MCF 10A (cell line): ENCODE results near the gene PSAP. TPM values are rescaled to one million over a fixed set of nuclear protein-coding genes. Genes with fewer than 3 reads are reported as not detected.

Experiments
- BruUV-seq: library from RNA; stranded (reverse); fragments of 400-500 nt; replicated peaks from 2 replicates; lab custom pipeline; 2021; lab: Mats Ljungman, UMichigan
- CTCF ChIA-PET: fragments of 300-600 bp; sonication (Branson Sonifier 250); formaldehyde crosslinking; extraction: SDS; loops from one replicate; lab custom pipeline; 2021; ENCODE audit warnings: antibody characterized with exemption, inconsistent platforms; lab: Yijun Ruan, JAX
- POLR2A ChIA-PET: fragments of 300-600, 350-650 bp; sonication (Branson Sonifier 250); formaldehyde crosslinking; extraction: SDS; loops from one replicate; lab custom pipeline; 2020; ENCODE audit warnings: antibody characterized with exemption, inconsistent platforms; lab: Yijun Ruan, JAX
- DNase-seq: peaks from one replicate; pipeline ENCODE4 v3.0.0-alpha.2; 2018; ENCODE audit not compliant: unreplicated experiment
- H3K27ac Mint-ChIP-seq: one replicate; pipeline ENCODE4 v1.8.0; 2022; ENCODE audit warnings: mild to moderate bottlenecking, low read depth, mixed read lengths; ENCODE audit not compliant: unreplicated experiment
- H3K27me3 Mint-ChIP-seq: one replicate; pipeline ENCODE4 v1.8.0; 2022; ENCODE audit warnings: mixed read lengths; ENCODE audit not compliant: insufficient read depth, unreplicated experiment
- H3K36me3 Mint-ChIP-seq: one replicate; pipeline ENCODE4 v1.8.0; 2022; ENCODE audit warnings: mild to moderate bottlenecking, moderate library complexity, mixed read lengths; ENCODE audit not compliant: insufficient read depth, unreplicated experiment
- H3K4me1 Mint-ChIP-seq: one replicate; pipeline ENCODE4 v1.8.0; 2022; ENCODE audit warnings: mixed read lengths; ENCODE audit not compliant: insufficient read depth, unreplicated experiment
- H3K4me3 Mint-ChIP-seq: one replicate; pipeline ENCODE4 v1.8.0; 2022; ENCODE audit warnings: mild to moderate bottlenecking, moderate library complexity, mixed read lengths; ENCODE audit not compliant: unreplicated experiment
- H3K9me3 Mint-ChIP-seq: one replicate; pipeline ENCODE4 v1.8.0; 2022; ENCODE audit warnings: mixed read lengths; ENCODE audit not compliant: unreplicated experiment
- CTCF ChIP-seq: fragments of 200-600 bp; IDR thresholded peaks from one replicate; pipeline ENCODE4 v1.8.0; 2022; ENCODE audit warnings: antibody characterized with exemption, mild to moderate bottlenecking; ENCODE audit not compliant: unreplicated experiment
- intact Hi-C: fragments of 100-400 bp; cut with micrococcal nuclease; formaldehyde crosslinking; loops from 2 replicates; pipeline ENCODE4 v1.14.1; 2022
- total RNA-seq: library from RNA; stranded (reverse); gene quantifications from 2 replicates; pipeline ENCODE4 v1.2.3, GENCODE V29; 2022

Gene PSAP
- total RNA-seq, 1 experiment from 2014 or later = 506 TPM

DNA sequence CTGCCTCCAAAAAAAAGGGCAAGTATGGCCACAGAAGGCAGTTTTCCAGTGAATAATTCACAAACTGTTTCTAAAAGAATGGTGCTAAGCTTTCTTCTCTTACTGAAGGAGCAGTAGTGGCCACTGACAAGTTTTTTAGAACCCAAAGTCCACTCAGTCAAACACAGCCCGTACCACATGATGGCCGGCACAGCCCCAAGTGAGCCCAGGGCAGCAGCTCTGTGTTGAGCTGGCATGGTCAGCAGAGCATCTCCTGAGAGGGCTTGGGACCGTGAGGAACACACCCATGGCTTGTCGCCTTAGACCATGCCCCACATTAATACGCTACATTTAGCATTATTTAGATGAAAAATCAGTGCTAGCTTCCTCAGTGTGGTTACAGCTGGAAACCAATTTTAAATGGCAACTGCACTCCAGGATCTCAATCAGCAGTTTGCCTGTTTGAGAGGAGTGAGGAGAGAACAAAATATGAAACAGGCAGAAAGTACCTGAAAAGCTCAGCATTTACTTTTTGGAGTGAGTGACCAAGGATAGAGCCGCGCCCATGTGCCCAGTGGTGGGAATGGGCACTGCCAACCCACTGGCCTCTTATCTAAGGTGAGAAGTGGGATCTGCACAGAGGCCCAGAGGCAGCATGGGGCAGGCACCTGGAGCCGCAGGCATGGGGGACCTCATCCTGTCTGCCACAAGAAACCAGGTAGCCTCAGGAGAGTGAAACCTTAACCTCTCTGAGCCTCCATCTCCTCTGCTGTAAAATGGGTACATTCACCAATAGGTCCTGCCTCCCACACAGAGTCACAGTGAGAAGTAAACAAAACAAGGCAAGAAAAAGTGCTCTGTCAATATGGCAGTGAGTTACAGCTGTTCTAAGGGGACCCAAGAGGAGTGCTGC lies 17.4 kb downstream of the PSAP start:
- Mint-ChIP-seq H3K4me1 (peaks cover 42% of the 10 kb centered on the region), H3K27ac (peak overlapping the region; percentile 49), H3K36me3 (peaks cover 60% of the 10 kb centered on the region), H3K9me3 (no peaks in the 10 kb centered on the region), H3K27me3 (no peaks in the 10 kb centered on the region), H3K4me3 (no peak overlapping the region)
- DNase-seq = no peak
- BruUV-seq = no TSS peak
- POLR2A ChIA-PET = interaction anchor here (0.7 to 1.2 kb wide), 2 partner anchors 18 to 38 kb away, joined by 3 to 4 read pairs; partner anchors contain the start of gene PSAP
- CTCF ChIA-PET = interaction anchor here (0.5 to 1.7 kb wide), 4 partner anchors 16 to 508 kb away, joined by 3 to 6 read pairs (median 4); partner anchors contain the start of gene PSAP
- intact Hi-C loops = loop anchor here (2.0 kb wide), 1 partner anchor 55 kb away; no protein-coding TSS in a partner anchor
- no peak for TF ChIP-seq CTCF

DNA sequence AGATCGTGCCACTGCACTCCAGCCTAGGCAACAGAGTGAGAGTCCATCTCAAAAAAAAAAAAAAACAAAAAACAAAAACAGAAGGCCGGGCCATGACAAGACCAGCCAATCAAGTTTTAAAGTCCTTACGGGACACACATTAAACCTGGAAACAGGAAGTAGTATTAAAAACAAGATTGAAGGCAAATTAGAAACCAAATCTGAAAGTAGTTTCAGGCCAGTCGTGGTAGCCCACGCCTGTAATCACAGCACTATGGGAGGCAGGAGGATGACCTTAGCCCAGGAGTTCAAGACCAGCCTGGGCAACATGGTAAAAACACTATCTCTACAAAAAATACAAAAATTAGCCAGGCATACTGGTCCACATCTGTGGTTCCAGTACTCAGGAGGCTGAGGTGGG lies 18.1 kb downstream of the PSAP start:
- H3K4me3 Mint-ChIP-seq = no peak overlapping the region
- peak overlapping the region; percentile 49 for H3K27ac Mint-ChIP-seq
- no TSS peak for BruUV-seq
- CTCF ChIA-PET = interaction anchor here (1.3 to 4.0 kb wide), 3 partner anchors 17 to 64 kb away, joined by 3 to 28 read pairs (median 5); partner anchors contain the start of gene PSAP
- peaks cover 61% of the 10 kb centered on the region for H3K36me3 Mint-ChIP-seq
- DNase-seq = no peak
- no peaks in the 10 kb centered on the region for H3K27me3 Mint-ChIP-seq
- H3K4me1 Mint-ChIP-seq = peaks cover 35% of the 10 kb centered on the region
- no peak for TF ChIP-seq CTCF
- intact Hi-C loops = loop anchor here (1.0 to 2.0 kb wide), 2 partner anchors 56 to 63 kb away; no protein-coding TSS in a partner anchor
- POLR2A ChIA-PET = interaction anchor here (0.7 to 0.8 kb wide), 2 partner anchors 13 to 18 kb away, joined by 3 to 4 read pairs; partner anchors contain the start of gene PSAP
- no peaks in the 10 kb centered on the region for H3K9me3 Mint-ChIP-seq

DNA sequence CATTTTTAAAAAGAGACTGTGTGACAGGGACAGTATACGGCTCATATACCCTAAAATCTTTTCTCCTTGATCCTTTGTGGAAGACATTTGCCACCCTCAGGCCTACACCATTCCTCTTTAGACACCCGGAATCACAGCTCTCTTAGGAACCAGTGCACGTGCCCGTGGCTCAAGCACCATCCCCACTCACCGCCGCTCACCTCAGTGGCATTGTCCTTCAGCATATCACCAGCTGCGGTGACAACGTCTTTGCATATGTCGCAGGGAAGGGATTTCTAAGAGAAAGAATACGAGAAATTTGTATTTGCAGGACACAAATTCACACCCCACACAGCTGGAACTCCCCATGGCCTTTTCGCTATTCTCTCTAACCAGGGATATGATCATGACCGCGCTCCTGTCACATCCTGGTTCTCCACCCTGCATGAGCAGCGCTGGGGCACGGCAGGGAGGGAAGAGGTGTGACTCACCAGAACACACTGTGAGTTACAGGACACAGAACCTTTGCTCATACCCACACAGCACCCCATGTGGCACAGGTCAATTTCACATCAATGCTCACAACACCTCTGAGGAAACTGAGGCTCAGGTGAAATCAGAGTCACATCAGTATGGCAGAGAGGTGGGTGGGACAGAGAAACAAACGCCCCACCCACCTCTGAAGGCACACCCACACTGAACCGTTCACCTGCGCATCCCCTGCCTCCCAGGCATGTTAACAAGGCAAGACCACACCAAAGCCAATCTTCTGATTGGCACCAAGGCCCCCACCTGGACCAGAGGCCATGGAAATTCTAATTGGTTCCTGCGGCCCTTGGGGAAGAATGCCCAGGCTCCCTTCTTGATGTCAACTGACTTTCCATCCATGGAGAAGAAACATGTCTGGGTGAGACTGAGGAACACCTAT lies 19.2 kb downstream of the PSAP start:
- peak; percentile 61 for DNase-seq
- Mint-ChIP-seq H3K4me1 (peaks cover 24% of the 10 kb centered on the region), H3K27me3 (no peaks in the 10 kb centered on the region), H3K9me3 (no peaks in the 10 kb centered on the region), H3K27ac (peak overlapping the region; percentile 67), H3K36me3 (peaks cover 64% of the 10 kb centered on the region), H3K4me3 (peak overlapping the region; percentile 28)
- POLR2A ChIA-PET = interaction anchor here (0.5 to 1.4 kb wide), 6 partner anchors 14 to 997 kb away, joined by 3 to 5 read pairs (median 4); no protein-coding TSS in a partner anchor
- peak; percentile 12 for TF ChIP-seq CTCF
- BruUV-seq = no TSS peak
- intact Hi-C loops = loop anchor here (1.0 to 2.0 kb wide), 2 partner anchors 57 to 64 kb away; no protein-coding TSS in a partner anchor
- CTCF ChIA-PET = interaction anchor here (0.6 to 4.0 kb wide), 5 partner anchors 15 to 65 kb away, joined by 3 to 28 read pairs (median 5); partner anchors contain the start of gene PSAP
